GM19239 (cell line): Measurements from ENCODE around the gene C11orf97.
A peak's percentile ranks its signal among the peaks of the same experiment; 100 is the strongest.

ENCODE experiments used
- DNase-seq: peaks from one replicate; pipeline ENCODE4 v3.0.0; 2011; ENCODE audit warnings: low spot score; ENCODE audit not compliant: insufficient read length
- FAIRE-seq: peaks from 2 replicates; lab custom pipeline; 2011; peaks lifted over from hg19 to GRCh38; lab: Jason Lieb, UNC

Gene C11orf97

GRCh38 chr11:94521684-94522083 is 9.4 kb downstream of the C11orf97 start:
- FAIRE-seq: peak; percentile 62

GRCh38 chr11:94524341-94524740 is 12.1 kb downstream of the C11orf97 start:
- no peak for DNase-seq
- no peak for FAIRE-seq

More at GRCh38 chr11:94521684-94522083, 9.4 kb downstream of the C11orf97 start:
- DNase-seq: no peak

GRCh38 chr11:94525546-94526324 is 13.5 kb downstream of the C11orf97 start:
- no peak for FAIRE-seq
- no peak for DNase-seq

GRCh38 chr11:94526645-94527438 is 14.6 kb downstream of the C11orf97 start:
- no peak for DNase-seq
- FAIRE-seq: peak; percentile 14

GRCh38 chr11:94528551-94528950 is 16.3 kb downstream of the C11orf97 start:
- no peak for FAIRE-seq
- DNase-seq: no peak

- DNase-seq: no peak
These were observed 19.9 kb downstream of the C11orf97 start for GRCh38 chr11:94532211-94532610.

GRCh38 chr11:94533206-94533605 is 20.9 kb downstream of the C11orf97 start:
- no peak for DNase-seq
- FAIRE-seq: peak; percentile 11

More at GRCh38 chr11:94532211-94532610, 19.9 kb downstream of the C11orf97 start:
- FAIRE-seq: no peak

GRCh38 chr11:94533696-94534630 is 21.7 kb downstream of the C11orf97 start:
- peak; percentile 70 for FAIRE-seq
- DNase-seq: no peak

- DNase-seq (no peak), FAIRE-seq (peak; percentile 53)
These were observed 24.1 kb downstream of the C11orf97 start for GRCh38 chr11:94536386-94536785.

GRCh38 chr11:94537031-94537600 is 24.9 kb downstream of the C11orf97 start:
- FAIRE-seq: no peak
- DNase-seq: no peak

- DNase-seq: no peak
- no peak for FAIRE-seq
These were observed 27.2 kb downstream of the C11orf97 start for GRCh38 chr11:94539420-94539819.

GRCh38 chr11:94543695-94544645 is 31.7 kb downstream of the C11orf97 start, which contains the start of gene FUT4:
TSS of gene FUT4 (plus strand) at chr11:94543921. CDS start at chr11:94544134, 213 bp downstream.
- FAIRE-seq (peak; percentile 91), DNase-seq (peak; percentile 83)

GRCh38 chr11:94544646-94545263 is 32.5 kb downstream of the C11orf97 start:
- no peak for FAIRE-seq

GRCh38 chr11:94545264-94546161 is 33.3 kb downstream of the C11orf97 start:
- no peak for DNase-seq
- no peak for FAIRE-seq

More at GRCh38 chr11:94544646-94545263, 32.5 kb downstream of the C11orf97 start:
- no peak for DNase-seq

GRCh38 chr11:94546162-94546470 is 33.9 kb downstream of the C11orf97 start:
- no peak for DNase-seq
- FAIRE-seq: no peak

- DNase-seq (no peak), FAIRE-seq (peak; percentile 60)
These were observed 34.6 kb downstream of the C11orf97 start for GRCh38 chr11:94546886-94547285.

- no peak for DNase-seq
- no peak for FAIRE-seq
These were observed 36.9 kb downstream of the C11orf97 start for GRCh38 chr11:94549146-94549545.
